D341Med (cell line): ENCODE data around the gene SLC6A5.
"Not testable (repeated sequence)": the region's sequence is repeated elsewhere in the genome, so short reads cannot be mapped to it uniquely, and the experiment has no call there.

ENCODE experiments used
- DNase-seq: peaks from one replicate; pipeline ENCODE4 v3.0.0; 2012; ENCODE audit warnings: low spot score

SLC6A5 gene

DNA sequence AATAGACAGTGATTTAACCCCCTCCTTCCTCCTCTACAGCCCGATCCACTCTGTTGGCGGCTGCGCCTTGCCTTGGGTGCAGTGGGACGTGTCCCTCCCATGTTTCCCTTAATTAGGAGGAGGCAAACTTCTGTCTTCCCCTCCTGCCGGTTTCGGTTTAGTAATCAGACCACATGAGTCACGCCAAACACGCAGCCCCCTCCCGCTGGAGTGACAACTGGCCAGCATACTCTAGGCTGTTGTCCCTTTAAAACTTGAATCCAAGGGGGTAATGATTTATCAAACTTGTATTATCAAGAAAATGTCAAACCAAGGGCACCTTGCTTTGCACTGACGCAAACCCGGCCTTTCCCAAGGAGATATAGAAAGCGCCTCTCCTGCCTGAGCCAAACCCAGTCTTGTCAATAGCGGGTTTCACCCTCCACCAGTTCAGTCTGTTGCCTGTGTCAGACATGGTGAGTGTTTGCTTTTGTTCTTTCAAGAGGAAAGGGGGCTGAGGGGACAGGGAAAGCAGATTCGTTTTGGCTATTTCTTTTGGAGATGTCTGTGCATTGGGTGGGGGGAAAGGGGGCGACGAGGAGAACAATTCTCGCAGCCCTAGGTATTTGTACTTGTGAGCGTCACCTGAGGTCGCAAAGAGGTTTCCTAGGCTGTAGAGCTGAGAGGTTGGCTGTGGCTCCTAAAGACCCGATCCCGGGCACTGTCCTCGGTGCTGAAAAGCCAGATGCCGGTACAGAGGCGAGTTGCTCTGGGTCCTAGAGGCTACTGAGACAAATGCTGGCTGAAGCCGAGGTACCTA, at the start of gene SLC6A5:
Gene SLC6A5 (plus strand): TSS at position 388 of the 799 bp plus-strand sequence. CDS start 65 bp downstream, at position 453.
- peak; percentile 54 for DNase-seq

DNA sequence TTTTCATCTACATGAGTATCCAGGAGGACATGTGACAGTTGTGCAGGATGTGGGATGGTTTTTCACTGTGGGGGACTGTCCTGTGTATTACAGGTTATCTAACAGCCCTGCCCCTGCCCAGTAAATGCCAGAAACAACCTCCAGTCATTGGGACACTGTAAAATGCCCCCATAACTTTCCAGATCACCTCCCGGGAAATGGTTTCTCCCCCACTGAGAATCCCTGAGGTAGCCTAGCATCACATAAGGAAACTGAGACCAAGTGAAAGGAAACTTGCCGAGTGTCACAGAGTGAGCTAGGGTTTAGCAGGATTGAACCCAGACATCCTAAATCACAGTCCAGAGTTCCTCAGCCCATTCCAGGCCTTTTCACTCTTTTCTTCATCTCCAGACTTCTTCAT, 48.3 kb upstream of the SLC6A5 start:
- no peak for DNase-seq

DNA sequence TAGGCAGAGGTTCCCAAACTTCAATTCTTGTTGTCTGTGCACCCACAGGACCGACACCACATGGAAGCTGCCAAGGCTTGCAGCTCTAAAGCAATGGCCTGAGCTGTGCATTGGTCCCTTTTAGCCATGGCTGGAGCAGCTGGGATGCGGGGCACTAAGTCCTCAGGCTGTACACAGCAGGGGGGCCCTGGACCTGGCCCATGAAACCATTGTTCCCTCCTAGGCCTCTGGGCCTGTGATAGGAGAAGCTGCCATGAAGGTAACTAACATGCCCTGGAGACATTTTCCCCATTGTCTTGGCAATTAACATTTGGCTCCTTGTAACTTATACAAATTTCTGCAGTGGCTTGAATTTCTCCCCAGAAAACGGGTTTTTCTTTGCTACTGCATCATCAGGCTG, 43.6 kb upstream of the SLC6A5 start:
- no peak for DNase-seq

DNA sequence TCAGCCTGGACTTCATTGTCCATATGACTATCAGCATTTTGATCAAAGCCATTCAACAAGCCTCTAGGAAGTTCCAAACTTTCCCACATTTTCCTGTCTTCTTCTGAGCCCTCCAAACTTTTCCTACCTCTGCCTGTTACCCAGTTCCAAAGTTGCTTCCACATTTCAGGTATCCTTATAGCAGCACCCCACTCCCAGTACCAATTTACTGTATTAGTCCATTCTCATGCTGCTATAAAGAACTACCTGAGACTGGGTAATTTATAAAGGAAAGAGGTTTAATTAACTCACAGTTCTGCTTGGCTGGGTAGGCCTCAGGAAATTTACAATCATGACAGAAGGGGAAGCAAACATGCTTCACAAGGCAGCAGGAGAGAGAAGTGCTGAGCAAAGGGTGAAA, 43.0 kb upstream of the SLC6A5 start:
- not testable (repeated sequence) for DNase-seq

DNA sequence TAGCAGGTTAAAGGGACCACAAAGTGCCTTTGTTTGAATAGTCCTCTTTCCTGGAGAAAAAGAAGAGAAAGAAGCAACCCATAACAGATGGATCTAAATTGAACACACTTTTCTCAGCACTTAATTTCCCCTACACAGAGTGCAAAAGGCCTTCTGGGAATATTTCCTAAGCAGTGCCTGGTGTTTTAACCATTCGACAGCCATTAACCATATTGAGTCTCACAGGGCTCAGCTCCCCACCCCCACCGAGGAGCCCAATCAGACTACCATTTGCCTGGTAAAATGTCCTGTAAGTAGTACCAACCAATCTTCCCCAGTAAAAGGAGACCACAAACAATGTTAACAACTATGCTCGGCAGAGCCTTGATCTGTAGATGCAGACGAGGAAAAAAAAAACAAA, 40.7 kb upstream of the SLC6A5 start:
- DNase-seq: no peak

DNA sequence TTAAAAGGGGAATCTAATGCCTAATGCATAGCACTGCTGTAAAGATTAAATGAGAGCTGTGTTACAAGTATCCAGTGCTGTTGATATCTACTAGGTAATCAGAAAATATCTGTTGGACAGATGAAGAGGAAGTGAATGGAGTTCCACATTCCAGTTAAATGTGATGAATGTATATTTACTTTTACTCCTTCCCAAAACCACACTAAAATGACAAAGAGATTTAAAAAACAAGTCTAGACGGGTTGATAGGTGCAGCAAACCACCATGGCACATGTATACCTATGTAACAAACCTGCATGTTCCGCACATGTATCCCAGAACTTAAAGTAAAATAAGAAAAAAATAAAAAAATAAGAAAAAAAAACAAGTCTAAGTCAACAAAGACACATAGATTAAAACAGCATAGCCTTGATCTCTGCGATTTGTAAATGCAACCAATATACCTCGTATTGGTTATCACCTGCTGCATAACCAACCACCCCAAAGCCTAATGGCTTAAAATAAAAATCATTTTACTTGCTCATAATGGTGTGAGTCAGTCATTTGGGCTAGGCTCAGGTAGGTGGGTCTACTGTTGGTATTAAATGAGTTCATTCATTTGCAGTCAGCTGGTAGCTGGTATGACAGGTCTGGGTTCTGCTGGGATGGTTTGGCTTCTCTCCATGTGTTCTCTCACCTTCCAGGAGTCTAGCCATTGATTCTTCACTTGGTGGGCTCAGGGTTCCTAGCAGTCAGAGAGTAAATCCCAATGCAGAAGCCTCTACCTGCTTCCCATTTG, 39.7 kb upstream of the SLC6A5 start:
- DNase-seq: no peak

DNA sequence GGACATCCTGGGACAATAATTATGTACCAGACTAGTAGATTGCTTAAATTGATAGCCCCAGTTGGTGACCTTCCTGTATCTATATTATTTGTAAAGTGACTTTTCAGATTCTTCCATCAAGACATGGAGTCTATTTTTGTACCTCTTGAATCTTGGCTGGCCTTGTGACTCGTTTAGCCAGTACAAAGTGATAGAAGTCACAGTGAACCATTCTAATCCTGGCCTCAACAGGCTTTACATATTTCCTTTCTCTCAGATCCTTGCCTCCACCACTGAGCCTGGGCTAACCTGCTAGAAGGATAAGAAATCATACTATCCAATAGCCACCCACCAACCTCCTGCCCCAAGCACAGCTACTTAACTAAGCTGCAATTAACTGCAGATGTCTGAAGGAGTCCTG, 37.5 kb upstream of the SLC6A5 start:
- no peak for DNase-seq

DNA sequence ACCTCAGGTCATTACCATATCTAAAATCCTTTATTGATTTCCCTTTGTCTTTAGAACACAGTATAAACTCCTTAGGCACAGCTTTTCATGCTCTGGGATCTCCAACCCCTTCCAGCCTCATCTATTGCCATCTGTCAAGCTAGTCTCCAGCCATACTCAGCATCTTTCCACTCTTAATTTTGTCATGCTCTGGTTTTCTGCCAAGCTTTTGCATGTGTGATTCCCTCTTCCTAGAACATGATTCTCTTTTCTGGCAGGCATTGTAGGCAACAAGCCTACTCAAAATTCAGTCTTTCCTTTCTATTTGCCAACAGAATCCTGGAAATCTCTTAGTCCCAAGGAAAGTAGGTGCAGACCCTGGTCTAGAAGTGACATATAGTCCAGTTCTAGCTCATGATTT, 35.5 kb upstream of the SLC6A5 start:
- no peak for DNase-seq

DNA sequence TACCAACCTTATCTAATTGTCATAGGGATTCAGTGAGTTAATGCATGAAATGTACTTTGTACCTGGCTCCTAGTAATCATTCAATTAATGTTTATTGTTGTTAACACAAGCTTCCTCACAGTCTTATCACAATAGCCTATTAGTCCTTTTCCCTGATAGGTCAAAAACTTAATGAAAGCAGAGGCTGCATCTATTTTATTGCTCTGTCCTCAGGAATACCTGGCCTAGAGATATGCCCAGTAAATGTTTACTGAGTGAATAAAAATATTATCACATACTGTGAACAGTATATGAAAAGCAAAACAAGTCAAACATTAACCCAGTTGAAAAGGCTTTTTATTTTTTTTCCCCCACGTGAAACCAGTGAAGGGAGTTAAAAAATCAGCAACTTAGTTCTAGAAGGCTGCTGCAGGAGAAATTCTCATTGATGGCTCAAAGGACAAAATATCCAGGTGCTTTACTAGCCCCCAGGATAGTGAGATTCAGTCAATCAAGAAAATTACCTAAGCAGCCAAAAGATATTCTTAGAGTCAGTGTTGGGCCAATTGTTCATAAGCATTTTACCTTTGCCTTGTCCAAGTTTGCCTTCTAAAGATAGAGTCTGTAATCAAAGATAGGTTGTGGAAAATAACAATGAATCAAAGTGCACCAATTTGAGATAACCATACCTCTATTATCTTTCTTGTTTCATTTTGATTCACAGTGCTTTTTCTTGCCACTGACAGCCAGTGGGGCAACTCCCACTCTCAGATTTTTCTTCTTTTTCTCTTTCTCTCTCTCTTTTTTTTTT, 34.4 kb upstream of the SLC6A5 start:
- DNase-seq: no peak

DNA sequence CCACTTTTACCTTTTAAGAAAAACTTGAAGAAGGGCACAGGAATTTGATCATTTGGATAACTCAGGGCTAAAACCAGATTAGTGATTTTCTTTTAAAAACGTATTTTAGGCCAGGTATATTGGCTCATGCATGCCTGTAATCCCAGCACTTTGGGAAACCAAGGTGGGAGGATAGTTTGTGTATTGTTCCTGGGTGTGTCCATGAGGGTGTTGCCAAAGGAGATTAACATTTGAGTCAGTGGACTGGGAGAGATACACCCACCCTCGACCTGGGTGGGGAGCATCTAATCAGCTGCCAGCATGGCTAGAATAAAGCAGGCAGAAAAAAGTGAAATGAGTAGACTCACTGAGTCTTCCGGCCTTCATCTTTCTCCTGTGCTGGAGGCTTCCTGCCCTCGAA, 33.3 kb upstream of the SLC6A5 start:
- not testable (repeated sequence) for DNase-seq

DNA sequence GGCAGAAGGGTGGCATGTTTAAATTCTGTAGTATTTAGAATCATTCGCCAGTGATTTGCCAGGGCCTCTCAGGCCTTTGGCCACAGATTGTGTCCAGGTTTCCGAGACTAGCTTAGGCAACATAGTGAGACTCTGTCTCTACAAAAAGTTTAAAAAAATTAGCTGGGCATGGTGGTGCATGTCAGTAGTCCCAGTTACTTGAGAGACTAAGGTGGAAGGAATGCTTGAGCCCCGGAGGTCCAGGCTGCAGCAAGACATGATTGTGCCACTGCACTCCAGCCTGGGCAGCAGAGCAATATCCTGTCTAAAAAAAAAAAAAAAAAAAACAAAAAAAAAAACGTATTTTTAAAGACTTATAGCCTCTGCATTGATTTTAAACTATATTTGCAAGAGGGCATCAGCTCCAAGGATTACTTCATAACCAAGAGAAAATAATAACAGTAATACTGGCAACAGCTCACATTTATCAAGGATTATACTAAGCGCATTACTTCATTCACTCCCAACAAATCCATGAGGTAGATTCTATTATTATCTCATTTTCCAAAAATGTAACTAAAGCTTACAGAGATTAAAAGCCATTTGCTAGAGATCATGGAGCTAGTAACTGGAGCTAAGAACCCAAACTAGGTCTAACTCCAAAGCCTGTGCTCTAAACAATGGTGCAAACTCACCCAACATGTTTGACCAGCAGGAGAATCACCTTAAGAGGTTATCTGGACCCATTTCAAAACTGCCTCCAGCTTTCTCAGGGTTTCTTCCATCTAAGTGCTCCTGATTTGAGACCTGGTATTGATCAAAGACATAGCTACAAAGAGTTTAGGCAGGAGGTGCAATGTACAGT, 32.6 kb upstream of the SLC6A5 start:
- peak; percentile 48 for DNase-seq

DNA sequence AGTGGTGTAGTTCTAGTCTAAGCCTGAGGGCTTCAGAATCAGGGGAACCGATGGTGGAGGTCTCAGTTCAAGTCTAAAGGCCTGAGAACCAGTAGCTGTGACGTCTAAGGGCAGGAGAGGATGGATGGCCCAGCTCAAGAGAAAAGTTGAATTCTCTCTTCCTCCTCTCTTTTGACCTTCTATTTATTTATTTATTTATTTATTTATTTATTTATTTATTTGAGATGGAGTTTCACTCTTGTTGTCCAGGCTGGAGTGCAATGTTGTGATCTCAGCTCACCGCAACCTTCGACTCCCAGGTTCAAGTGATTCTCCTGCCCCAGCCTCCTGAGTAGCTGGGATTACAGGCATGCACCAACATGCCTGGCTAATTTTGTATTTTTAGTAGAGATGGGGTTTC, 19.7 kb upstream of the SLC6A5 start:
- DNase-seq: not testable (repeated sequence)

DNA sequence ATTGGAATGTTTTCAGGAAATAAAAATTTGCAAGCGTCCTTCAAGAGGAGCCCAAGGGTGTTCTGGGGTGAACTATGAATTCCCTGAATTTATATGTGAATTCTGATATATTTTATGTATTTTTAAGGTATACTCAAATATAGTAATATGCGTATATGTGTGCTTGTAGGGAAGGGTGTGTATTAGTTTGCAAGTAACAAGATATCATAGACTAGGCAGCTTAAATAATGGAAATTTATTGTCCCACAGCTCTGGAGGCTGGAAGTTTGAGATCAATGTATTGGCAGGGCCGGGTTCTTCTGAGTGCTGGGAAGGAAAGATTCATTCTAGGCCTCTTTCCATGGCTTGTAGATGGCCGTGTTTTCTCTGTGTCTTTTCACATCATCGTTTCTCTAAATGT, 16.2 kb upstream of the SLC6A5 start:
- no peak for DNase-seq

DNA sequence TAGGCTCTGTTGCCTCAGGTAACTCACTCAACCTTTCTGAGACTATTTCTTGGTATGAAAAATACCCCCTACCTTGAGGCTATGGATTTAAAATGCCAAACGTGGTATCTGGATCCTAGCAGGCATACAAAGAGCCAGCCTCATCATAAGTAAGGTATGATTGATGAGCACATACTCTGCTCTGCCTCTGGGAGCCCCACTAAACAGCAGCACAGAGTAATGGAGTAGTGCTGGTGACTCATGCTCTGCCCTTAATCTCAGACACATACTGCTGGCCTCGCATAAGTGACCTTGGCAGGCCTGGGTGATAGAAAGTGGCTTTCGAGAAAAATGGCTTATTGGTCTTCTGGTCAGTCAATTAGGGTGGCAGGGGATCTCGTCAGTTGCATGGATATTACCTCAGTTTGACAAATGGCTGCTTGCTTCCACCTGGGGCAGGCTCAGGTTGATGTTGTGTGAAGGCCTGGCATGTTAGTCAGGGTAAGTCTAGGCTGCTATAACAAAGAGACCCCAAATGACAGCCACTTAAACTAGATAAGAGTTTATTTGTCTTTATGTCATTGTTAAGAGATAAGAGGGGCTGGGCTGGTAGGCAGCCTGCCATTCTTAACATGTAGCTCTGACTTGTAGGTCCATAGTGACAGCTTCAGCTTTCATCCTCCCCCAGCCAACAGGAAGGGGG, 15.2 kb upstream of the SLC6A5 start:
- DNase-seq: no peak

DNA sequence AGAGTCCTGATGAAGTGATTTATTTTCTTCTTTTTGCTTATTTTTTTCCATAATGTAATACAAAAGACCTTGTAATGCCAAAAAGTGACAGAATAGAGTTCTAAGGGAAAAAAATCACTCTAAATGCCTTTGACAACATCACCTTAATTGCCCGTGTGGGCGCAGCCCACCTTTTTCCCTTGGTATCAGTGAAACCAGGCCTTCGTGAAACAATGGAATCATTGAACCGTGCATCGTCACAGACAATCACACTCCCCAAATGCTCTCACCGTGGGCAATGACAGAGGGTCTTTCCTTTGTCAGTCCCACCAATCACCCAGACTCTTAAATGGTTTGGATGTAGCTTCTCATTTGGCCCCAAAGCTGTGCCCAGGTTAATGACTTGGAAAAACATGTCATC, 9.6 kb upstream of the SLC6A5 start:
- DNase-seq: no peak

DNA sequence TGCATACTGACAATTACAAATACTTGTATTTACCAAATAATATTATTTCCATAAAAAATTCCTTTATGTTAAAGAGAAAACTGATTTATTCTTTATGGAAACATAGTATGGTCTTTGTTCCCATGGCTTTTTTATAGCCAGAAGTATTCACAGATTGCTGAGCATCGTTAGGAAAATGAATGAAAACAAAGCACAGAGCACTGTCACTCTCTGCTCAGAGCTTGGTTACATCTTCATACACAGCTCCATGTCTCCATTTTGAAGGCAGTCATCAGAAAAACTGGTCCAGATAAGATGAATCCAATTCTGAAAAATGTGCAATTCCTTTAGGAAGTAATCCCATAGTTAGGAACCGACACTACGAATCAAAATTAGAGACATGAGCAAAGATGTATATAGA, 9.0 kb upstream of the SLC6A5 start:
- no peak for DNase-seq

DNA sequence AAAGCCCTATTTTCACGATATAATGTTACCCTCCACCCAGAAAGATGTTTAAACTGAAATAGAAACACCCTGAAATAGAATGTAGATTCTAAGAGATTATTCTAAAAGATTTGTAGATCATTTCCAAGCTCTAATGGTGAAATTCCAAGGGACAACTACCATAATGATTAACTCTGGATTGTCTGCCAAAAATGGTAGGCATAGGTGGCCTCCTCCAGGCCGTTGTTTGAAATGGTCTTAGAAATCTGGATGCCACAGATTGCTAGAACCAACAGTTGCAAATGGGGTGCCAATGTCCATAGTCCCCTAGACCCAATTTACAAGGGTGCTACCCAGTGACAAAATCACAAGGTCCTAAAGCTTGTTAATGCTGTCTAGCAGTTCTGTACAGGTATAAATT, 6.7 kb upstream of the SLC6A5 start:
- no peak for DNase-seq

DNA sequence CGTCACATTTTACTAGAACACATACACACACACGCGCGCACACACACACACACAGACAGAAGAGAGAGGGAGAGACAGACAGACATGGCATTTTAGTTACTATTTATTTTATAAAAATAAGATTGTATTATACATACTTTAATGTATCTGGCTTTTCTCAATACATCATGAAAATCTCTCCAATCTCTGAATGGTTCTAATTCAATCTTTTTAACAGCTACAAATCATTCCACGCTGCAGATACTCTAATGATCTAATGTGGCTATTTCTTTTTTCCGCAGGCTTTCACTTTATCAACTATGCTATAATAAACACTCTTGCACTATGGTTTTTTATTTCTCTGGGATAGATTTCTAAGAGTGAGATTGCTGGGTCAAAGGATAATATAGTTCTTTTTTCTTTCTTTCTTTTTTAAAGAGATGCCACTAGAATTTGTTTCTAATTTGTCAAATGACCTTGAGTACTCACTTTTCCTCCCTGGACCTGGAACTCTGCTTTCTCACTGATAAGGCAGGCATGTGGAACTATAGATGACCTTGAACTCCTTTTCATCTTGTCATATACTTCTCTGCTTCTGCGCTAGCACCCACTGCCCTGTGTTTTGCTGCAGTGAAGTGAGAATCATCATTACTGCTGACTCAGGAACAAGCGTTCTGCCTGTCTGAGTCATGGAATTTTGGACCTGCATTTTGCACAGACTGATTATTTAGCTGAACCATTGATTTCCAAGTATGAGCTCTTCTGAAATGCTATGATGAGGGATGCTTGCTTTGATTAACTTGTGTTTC, 4.9 kb upstream of the SLC6A5 start:
- no peak for DNase-seq

DNA sequence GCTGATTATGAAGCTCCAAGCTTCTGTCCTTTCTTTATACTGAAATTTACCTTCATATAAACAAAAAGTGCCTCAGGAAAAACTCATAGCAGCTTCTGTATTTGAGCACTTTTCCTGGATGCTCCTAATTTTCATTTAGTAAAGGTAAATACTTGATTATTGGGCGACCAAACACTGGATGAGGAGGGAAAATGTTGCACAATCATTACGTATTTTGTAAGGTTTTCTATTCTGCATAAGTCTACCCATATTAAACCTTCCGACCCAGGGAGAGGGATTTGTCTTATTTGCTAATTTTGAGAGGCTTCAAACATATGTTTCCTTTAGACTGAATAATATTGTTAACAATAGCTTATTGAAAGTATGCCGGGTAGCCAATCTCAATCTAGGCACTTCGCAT, 4.3 kb upstream of the SLC6A5 start:
- no peak for DNase-seq
